WTC11 (cell line): ENCODE data around the gene DOK7.

Source experiments
- CREB1 ChIP-seq: sonication (generic); formaldehyde crosslinking; IDR thresholded peaks from 2 replicates; pipeline ENCODE4 v1.8.0; 2023; ENCODE audit warnings: mild to moderate bottlenecking, missing genetic modification reagents
- ESRRA ChIP-seq: sonication (generic); formaldehyde crosslinking; IDR thresholded peaks from 2 replicates; pipeline ENCODE4 v1.8.1; 2022; ENCODE audit warnings: mild to moderate bottlenecking, missing genetic modification reagents, borderline replicate concordance
- NFE2L1 ChIP-seq: sonication (generic); formaldehyde crosslinking; IDR thresholded peaks from 2 replicates; pipeline ENCODE4 v1.8.1; 2023; ENCODE audit warnings: missing genetic modification reagents
- NFYB ChIP-seq: sonication (generic); formaldehyde crosslinking; conservative IDR thresholded peaks from 2 replicates; pipeline ENCODE4 v1.8.0; 2022; ENCODE audit warnings: low read depth, missing genetic modification reagents
- NR3C1 ChIP-seq: sonication (generic); formaldehyde crosslinking; conservative IDR thresholded peaks from 2 replicates; pipeline ENCODE4 v1.8.1; 2023; ENCODE audit warnings: low read depth, mild to moderate bottlenecking, missing genetic modification reagents
- OVOL2 ChIP-seq: fragments of 250-450 bp; sonication (Bioruptor Pico); IDR thresholded peaks from 2 replicates; pipeline ENCODE4 v1.9.0; 2021; ENCODE audit warnings: mild to moderate bottlenecking, borderline replicate concordance
- ZNF317 ChIP-seq: sonication (generic); formaldehyde crosslinking; IDR thresholded peaks from 2 replicates; pipeline ENCODE4 v1.8.1; 2023; ENCODE audit warnings: low read depth, mild to moderate bottlenecking, moderate library complexity, missing genetic modification reagents, borderline replicate concordance
- TF ChIP-seq, protein P1 (sequence below): sonication (generic); formaldehyde crosslinking; IDR thresholded peaks from 2 replicates; pipeline ENCODE4 v1.8.0; 2023; ENCODE audit warnings: mild to moderate bottlenecking, missing genetic modification reagents
- TF ChIP-seq, protein P2 (sequence below): fragments of 200-600 bp; IDR thresholded peaks from 2 replicates; pipeline ENCODE4 v1.8.0; 2022; ENCODE audit warnings: antibody characterized with exemption

DNA sequence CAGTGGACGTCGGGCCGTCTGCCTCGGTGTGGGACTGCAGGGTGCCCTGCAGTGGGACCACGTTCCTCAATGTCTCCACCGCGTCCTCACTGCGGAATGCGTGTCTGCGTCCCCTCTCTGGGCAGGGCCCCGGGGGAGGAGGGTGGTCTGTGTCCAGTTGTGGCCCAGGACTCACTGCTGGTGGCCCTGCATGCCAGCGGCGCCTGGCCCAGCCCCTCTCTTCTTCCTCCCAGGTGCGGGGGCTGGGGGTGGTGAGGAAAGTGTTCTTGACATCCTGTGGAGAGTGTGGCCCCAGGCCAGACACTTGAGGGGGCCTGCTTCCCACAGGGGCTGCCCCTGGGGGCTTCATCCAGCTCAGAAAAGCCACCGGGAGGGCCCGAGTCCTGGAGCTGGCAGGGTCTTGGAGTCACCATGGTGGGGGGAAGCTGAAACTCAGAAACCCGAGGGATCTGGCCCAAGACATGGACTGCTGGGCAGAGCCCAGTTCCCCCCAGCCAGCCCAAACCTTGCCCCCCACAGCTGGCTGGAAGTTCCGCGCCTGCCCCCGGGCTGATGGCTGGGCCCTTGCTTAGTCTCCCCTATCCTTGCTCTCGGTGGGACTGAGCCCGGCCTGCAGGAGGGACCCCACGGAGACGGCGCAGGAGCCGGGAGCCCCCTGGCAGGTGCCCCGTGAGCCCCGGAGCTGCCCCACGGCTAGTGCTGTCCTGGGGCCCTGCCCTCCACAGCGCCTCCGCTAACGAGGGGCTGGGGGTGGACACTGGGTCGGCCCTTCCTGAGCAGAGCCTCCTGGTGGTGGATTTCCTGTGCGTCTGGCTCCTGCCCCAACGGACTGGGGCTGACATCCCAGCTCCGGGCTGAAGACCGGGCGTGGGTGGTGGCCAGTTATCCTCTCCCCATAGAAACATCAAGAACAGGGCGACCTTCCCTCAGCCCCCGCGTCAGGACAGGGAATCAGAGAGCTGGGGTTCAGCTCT lies 2.9 kb downstream of the DOK7 start:
- TF ChIP-seq NFE2L1 (CRISPR knock-in tag) = no peak
- TF ChIP-seq, protein P1, sequence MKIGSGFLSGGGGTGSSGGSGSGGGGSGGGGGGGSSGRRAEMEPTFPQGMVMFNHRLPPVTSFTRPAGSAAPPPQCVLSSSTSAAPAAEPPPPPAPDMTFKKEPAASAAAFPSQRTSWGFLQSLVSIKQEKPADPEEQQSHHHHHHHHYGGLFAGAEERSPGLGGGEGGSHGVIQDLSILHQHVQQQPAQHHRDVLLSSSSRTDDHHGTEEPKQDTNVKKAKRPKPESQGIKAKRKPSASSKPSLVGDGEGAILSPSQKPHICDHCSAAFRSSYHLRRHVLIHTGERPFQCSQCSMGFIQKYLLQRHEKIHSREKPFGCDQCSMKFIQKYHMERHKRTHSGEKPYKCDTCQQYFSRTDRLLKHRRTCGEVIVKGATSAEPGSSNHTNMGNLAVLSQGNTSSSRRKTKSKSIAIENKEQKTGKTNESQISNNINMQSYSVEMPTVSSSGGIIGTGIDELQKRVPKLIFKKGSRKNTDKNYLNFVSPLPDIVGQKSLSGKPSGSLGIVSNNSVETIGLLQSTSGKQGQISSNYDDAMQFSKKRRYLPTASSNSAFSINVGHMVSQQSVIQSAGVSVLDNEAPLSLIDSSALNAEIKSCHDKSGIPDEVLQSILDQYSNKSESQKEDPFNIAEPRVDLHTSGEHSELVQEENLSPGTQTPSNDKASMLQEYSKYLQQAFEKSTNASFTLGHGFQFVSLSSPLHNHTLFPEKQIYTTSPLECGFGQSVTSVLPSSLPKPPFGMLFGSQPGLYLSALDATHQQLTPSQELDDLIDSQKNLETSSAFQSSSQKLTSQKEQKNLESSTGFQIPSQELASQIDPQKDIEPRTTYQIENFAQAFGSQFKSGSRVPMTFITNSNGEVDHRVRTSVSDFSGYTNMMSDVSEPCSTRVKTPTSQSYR (CRISPR knock-in tag) = no peak
- TF ChIP-seq OVOL2 (CRISPR knock-in tag) = no peak
- TF ChIP-seq, protein P2, sequence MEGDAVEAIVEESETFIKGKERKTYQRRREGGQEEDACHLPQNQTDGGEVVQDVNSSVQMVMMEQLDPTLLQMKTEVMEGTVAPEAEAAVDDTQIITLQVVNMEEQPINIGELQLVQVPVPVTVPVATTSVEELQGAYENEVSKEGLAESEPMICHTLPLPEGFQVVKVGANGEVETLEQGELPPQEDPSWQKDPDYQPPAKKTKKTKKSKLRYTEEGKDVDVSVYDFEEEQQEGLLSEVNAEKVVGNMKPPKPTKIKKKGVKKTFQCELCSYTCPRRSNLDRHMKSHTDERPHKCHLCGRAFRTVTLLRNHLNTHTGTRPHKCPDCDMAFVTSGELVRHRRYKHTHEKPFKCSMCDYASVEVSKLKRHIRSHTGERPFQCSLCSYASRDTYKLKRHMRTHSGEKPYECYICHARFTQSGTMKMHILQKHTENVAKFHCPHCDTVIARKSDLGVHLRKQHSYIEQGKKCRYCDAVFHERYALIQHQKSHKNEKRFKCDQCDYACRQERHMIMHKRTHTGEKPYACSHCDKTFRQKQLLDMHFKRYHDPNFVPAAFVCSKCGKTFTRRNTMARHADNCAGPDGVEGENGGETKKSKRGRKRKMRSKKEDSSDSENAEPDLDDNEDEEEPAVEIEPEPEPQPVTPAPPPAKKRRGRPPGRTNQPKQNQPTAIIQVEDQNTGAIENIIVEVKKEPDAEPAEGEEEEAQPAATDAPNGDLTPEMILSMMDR = no peak
- no peak for TF ChIP-seq NFYB (CRISPR knock-in tag)
- TF ChIP-seq ESRRA (CRISPR knock-in tag) = no peak
- TF ChIP-seq ZNF317 (CRISPR knock-in tag) = no peak
- no peak for TF ChIP-seq CREB1 (CRISPR knock-in tag)
- no peak for TF ChIP-seq NR3C1 (CRISPR knock-in tag)
